Retina (tissue), 1 donor: ENCODE results near the gene F10.

Experiments
- DNase-seq: peaks from one replicate; pipeline ENCODE4 v3.0.0-alpha.2; 2016

Gene F10

DNA sequence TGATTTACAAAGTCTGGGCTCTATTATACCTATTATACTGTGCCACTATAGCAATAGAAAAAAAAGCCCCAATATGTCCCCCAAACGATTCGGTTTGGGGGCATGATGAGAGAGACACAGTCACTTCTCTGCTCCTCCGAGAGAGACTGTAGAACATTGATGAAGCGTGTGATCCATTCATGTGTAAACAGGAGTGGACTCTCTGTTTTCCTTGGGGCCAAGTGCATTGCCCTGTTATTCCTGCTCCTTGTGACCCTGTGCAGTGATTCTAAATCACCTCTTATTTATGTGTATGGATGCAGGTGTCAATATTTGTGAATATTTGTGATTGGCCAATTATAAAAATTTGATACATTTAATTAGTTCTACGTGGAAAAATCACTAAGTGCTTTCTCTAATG, 17.0 kb downstream of the F10 start:
- DNase-seq = peak; percentile 46

- DNase-seq = no peak
Observed at GRCh38 chr13:113140677-113141600, 18.3 kb downstream of the F10 start.

GRCh38 chr13:113141601-113141970, 19.0 kb downstream of the F10 start:
- no peak for DNase-seq

DNA sequence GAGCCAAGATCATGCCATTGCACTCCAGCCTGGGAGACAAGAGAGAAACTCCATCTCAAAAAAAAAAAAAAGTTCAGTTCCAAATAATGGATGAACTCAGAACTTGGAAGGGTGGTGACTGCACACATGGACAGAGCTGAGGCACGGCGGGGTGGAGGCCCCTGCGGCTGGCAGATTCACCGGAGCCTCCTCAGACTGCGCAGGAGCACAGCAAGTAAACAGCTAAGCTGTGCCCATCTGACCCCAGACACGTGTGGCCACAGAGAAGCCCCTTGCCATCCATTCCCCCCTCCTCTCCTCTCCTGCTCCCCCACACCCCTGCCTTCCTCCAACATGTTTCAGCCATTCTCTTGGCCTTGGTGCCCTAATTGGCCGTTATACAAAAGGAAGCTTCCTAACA, 20.3 kb downstream of the F10 start:
- peak; percentile 30 for DNase-seq

DNA sequence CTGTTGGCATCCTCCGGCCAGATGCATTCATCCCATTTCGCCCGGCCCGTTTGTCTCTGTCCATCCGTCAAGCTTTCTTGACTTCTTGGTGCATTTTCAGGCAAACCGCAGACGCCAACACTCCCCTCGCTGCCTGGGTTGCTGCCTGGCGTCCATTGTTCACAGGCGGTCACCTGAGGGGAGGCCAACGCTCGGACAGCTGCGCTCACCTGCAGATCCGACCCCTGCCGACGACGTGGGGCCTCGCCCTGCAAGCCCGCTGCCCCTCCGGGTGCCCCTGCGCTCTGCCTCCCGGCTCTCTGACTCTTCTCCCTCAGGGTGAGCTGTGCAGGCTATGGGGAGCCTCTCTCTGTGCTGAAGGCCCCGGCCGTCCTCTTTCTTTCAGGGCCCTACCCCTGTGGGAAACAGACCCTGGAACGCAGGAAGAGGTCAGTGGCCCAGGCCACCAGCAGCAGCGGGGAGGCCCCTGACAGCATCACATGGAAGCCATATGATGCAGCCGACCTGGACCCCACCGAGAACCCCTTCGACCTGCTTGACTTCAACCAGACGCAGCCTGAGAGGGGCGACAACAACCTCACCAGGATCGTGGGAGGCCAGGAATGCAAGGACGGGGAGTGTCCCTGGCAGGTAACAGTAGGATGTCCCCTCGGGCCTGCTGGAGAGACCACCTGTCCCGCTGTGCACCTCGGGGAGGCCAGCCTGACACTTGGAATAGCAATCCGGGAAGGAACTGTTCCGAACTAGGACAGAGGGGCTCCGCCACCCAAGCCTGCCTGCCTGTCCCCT, 21.1 kb downstream of the F10 start:
- no peak for DNase-seq

- no peak for DNase-seq
Observed at GRCh38 chr13:113144255-113144629, 21.6 kb downstream of the F10 start.

- DNase-seq = no peak
Observed at GRCh38 chr13:113145496-113145895, 22.9 kb downstream of the F10 start.

DNA sequence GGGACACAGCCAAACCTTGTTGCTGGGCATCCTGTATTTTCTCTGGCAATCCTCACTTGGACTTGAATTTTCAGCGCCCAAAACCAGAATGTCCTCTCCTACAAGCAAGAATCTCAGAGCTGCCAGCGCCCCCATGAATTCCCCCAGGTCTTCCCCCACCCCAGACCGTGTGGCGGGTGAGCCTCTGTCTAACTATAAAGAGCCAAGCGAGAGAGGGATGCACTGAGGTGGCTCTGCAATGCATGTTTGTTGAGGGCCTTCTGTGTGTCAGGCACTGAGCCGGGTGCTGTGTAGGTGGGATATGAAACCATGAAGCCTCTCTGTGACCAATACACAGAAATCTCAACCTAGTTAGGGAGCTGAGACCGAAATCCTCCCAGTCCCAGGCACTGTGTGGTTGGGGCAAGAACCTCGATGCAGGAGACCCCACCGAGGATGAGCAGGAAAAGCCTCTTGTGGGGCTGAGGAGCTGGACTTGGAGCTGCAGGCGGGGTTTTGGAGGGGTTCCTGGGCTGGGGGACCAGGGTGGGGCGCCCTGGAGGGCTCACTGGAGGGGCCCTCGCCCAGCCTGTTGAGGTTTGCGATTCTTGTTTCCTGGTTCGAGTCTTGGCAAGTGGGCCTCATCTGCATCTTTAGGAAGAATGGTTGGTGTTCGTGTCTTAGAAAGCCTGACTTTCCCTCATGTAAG, 23.5 kb downstream of the F10 start:
- no peak for DNase-seq

DNA sequence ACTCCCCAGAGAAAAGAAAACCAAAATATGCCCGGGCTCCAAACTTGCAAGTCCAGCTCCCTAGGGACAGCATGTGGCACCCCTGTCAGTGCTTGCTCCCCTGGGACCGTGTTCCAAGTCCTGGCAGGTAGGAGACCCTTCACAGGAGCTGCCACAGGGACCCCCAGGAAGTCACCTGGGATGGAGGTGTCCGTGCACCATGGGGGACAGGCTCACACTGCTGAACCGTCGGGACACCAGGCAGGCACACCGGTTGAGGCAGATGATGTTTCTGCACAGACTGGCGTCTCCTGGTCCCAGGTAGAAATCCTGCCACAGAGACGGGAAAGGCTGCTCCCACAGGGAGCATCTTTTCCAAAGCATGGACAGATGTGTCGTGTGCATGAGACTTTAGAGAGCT, 24.2 kb downstream of the F10 start:
- DNase-seq = no peak

GRCh38 chr13:113147206-113147605, 24.6 kb downstream of the F10 start:
- DNase-seq = no peak

DNA sequence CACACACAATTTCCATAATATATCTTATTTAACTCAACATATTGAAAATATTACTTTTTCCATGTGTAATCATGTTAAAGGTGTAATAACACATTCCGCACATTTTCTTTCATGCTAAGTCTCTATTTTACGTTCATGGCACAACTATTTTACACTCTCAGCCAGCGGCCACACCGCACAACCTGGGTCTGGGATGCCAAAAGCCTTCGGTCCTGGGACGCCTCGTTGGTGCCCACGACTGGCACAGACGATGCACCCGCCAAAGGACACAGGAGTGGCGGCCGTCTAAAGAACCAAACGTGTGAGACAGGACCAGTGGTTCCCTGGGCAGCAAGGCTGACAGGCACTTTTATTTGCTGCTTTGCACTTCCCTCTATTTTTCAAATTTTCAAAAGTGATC, 25.8 kb downstream of the F10 start:
- no peak for DNase-seq

DNA sequence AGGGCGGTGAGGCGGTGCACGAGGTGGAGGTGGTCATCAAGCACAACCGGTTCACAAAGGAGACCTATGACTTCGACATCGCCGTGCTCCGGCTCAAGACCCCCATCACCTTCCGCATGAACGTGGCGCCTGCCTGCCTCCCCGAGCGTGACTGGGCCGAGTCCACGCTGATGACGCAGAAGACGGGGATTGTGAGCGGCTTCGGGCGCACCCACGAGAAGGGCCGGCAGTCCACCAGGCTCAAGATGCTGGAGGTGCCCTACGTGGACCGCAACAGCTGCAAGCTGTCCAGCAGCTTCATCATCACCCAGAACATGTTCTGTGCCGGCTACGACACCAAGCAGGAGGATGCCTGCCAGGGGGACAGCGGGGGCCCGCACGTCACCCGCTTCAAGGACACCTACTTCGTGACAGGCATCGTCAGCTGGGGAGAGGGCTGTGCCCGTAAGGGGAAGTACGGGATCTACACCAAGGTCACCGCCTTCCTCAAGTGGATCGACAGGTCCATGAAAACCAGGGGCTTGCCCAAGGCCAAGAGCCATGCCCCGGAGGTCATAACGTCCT, 26.4 kb downstream of the F10 start:
- no peak for DNase-seq

- no peak for DNase-seq
Observed at GRCh38 chr13:113149711-113150549, 27.3 kb downstream of the F10 start.

DNA sequence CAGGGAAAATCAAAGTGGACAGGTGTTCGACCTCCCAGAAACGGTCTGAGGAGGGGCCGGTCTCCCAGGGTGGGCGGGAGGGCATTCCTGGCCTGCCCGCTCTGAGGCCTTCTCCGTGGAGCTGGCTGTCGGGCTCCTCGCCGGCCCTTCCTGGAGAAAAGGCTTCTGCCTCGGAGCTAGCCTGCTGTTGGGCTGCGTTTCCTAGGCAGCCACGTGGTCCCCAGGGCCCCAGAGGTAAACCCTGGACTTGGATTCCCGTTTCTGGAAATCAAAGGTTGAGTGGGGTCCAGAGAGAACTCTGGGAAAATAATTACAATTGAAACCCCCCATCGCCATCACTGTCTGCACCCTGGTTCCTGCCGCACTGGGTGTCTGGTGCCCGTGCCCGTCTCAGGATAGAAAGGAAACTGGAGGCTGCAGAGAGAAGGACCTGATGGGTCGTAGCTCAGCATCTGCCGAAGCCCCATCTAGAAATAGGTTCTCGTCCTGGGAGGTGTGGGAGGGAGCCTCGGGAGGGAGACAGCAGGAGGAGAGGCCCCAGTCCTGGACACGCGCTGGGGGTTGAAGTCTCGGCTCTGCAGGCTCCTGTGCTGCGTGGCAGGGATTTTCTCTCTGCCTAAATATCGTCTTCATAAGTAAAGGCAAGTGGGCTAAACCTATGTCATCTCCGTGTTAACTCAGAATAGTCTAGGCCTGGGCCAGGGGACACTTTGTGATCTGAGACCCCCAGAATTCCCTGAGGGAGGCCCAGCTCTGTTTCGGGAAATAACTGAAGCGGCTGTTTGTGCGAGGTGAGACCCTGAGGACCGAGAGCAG, 28.2 kb downstream of the F10 start:
- DNase-seq = no peak

GRCh38 chr13:113151745-113152690, 29.4 kb downstream of the F10 start:
- DNase-seq = peak; percentile 33

GRCh38 chr13:113152691-113152983, 30.0 kb downstream of the F10 start:
- DNase-seq = no peak

GRCh38 chr13:113152984-113153809, 30.6 kb downstream of the F10 start:
- peak; percentile 87 for DNase-seq

- peak; percentile 66 for DNase-seq
Observed at GRCh38 chr13:113153810-113154748, 31.5 kb downstream of the F10 start.
